HAP-1 (cell line): ENCODE results near the gene SYNE4.

ENCODE experiments used
- DNase-seq, 2 experiments: peaks; one replicate each; pipeline ENCODE4 v3.0.0-alpha.2; 2016 to 2020; ENCODE audit warnings: low spot score in 2 of 2
- H3K27me3 ChIP-seq: fragments of 250-450 bp; sonication (Bioruptor Pico); 2 replicates; pipeline ENCODE4 v1.5.1; 2020; ENCODE audit warnings: low read depth, mild to moderate bottlenecking, moderate library complexity
- H3K36me3 ChIP-seq: fragments of 250-450 bp; sonication (Bioruptor Pico); replicated peaks from 2 replicates; pipeline ENCODE4 v1.5.1; 2020; ENCODE audit warnings: mild to moderate bottlenecking
- H3K4me1 ChIP-seq: fragments of 250-450 bp; sonication (Bioruptor Pico); 2 replicates; pipeline ENCODE4 v1.5.1; 2020; ENCODE audit warnings: mild to moderate bottlenecking
- H3K4me3 ChIP-seq: fragments of 250-450 bp; sonication (Bioruptor Pico); 2 replicates; pipeline ENCODE4 v1.5.1; 2020; ENCODE audit warnings: mild to moderate bottlenecking, moderate library complexity
- H3K9me3 ChIP-seq: fragments of 250-450 bp; sonication (Bioruptor Pico); 2 replicates; pipeline ENCODE4 v1.5.1; 2020; ENCODE audit warnings: mild to moderate bottlenecking, moderate library complexity
- in situ Hi-C: fragments of 300-500 bp; cut with MboI; formaldehyde crosslinking; loops from 3 replicates; pipeline ENCODE4 v1.14.3; 2020; ENCODE audit warnings: low sequenced_read_pairs, inconsistent platforms, mixed read lengths

The SYNE4 gene

DNA sequence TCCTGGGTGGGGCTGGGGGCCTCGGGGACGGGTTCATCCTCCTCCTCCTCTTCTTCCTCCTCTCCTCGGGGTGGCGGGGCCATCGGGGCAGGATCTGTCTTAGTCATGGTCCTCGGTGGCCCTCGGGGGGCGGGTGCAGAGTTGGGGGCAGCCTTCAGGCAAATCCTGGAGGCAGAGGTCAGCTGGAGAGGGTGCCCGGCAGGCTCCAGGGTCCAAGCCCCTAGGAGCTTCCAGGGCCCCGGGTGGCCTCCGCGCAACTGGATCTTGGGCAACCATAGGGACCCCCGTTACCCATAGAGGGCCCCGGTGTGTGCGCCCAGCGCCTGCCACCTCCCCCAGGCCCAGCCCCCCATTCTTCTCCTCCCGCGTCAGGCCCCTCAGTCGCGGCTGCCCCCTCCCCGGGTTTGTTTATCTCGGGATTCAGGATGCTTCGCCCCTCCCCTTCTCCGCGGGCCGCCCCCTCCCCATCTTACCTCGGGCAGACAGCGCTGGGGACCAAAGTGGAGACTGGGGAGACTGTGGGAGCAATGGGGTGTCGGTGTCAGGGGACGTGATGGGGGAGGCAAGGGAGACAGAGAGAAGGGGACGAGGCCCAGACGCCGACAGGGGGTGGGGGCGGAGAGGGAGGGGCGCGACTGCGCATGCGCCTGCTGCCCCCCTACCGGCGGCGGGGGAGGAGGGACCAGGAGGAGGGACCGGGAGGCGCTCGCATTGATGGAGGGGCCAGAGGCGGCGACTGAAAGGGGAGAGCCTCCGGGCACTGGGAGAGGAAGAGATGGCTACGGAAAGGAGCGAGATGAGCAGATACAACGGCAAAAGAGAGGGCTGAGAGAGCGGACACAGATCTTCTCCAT lies 23.9 kb upstream of the SYNE4 start, which contains the start of gene CLIP3:
Gene CLIP3 (minus strand): TSS at position 623 of the 854 bp plus-strand sequence. CDS start 516 bp downstream, at position 107.
- H3K9me3 ChIP-seq, result no peaks in the 10 kb centered on the region
- H3K4me3 ChIP-seq, result no peak within 1 kb of the TSS
- DNase-seq, result no peak
- no peaks in the 10 kb centered on the region; the same call in 1 of the 2 replicates for H3K36me3 ChIP-seq
- no peaks in the 10 kb centered on the region for H3K27me3 ChIP-seq
- in situ Hi-C loops, result no loop called here
- H3K4me1 ChIP-seq, result no peaks in the 10 kb centered on the region

- Histone ChIP-seq H3K36me3 (no peaks in the 10 kb centered on the region; the same call in 1 of the 2 replicates), H3K4me1 (no peaks in the 10 kb centered on the region), H3K9me3 (no peaks in the 10 kb centered on the region), H3K27me3 (no peaks in the 10 kb centered on the region), H3K4me3 (no peak overlapping the region)
- in situ Hi-C loops, result no loop called here
- DNase-seq, result no peak
These were observed 22.7 kb upstream of the SYNE4 start for GRCh38 chr19:36031308-36031707.

- in situ Hi-C loops, result no loop called here
- H3K9me3 ChIP-seq, result no peaks in the 10 kb centered on the region
- H3K4me3 ChIP-seq, result no peak overlapping the region
- H3K36me3 ChIP-seq, result no peaks in the 10 kb centered on the region; the same call in none of the 2 replicates
- H3K4me1 ChIP-seq, result no peaks in the 10 kb centered on the region
- H3K27me3 ChIP-seq, result no peaks in the 10 kb centered on the region
- no peak for DNase-seq
These were observed 21.9 kb upstream of the SYNE4 start for GRCh38 chr19:36030264-36031148.

DNA sequence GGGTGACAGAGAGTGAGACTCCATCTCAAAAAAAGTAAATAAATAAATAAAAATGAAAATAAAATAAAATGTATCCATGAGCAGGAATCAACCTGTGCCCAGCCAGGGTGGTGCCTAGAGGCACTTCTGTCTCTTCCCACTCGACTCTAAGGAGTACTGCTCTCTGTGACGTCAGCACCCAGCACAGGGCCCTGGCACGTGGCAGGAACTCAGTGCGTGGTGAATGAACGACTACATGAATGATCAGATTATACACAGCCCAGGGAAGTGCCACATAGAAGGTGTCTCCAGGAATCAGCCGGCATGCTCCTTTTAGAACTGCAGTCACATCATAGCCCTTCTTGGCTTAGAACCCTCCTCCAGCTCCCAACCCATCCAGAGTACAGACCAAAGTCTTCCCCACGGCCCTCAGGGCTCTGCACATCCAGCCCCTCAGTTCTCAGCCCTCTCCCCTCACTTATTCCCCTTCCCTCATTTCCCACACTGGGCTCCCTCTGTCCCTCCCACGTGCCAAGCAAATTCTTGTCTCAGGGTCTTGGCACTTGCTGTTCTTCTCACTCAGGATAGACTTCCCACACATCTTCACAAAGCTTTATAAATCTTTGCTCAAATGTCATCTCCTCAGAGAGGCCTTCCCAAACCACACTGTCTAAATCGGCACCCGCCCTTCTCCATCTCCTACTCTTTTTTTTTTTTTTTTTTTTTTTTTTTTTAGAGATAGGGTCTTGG lies 19.9 kb upstream of the SYNE4 start:
- no peak for DNase-seq
- Histone ChIP-seq H3K4me3 (no peak overlapping the region), H3K27me3 (no peaks in the 10 kb centered on the region), H3K4me1 (no peaks in the 10 kb centered on the region), H3K36me3 (peaks cover 3% of the 10 kb centered on the region), H3K9me3 (no peaks in the 10 kb centered on the region)
- in situ Hi-C loops, result no loop called here

DNA sequence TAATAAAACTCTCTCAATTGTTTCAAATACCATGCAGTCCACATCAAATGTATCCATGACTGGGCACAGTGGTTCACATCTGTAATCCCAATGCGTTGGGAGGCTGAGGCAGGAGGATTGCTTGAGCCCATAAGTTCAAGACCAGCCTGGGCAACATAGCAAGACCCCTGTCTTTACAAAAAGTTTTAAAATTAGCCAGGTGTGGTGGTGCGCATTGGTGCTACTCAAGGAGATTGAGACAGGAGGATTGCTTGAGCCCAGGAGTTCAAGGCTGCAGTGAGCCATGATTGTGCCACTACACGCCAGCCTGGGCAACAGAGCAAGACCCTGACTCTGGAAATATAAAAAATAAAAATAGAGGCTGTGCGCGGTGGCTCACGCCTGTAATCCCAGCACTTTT lies 19.1 kb upstream of the SYNE4 start:
- Histone ChIP-seq H3K4me3 (no peak overlapping the region), H3K9me3 (no peaks in the 10 kb centered on the region), H3K27me3 (no peaks in the 10 kb centered on the region), H3K36me3 (peaks cover 7% of the 10 kb centered on the region), H3K4me1 (no peaks in the 10 kb centered on the region)
- in situ Hi-C loops, result no loop called here
- DNase-seq, result no peak

DNA sequence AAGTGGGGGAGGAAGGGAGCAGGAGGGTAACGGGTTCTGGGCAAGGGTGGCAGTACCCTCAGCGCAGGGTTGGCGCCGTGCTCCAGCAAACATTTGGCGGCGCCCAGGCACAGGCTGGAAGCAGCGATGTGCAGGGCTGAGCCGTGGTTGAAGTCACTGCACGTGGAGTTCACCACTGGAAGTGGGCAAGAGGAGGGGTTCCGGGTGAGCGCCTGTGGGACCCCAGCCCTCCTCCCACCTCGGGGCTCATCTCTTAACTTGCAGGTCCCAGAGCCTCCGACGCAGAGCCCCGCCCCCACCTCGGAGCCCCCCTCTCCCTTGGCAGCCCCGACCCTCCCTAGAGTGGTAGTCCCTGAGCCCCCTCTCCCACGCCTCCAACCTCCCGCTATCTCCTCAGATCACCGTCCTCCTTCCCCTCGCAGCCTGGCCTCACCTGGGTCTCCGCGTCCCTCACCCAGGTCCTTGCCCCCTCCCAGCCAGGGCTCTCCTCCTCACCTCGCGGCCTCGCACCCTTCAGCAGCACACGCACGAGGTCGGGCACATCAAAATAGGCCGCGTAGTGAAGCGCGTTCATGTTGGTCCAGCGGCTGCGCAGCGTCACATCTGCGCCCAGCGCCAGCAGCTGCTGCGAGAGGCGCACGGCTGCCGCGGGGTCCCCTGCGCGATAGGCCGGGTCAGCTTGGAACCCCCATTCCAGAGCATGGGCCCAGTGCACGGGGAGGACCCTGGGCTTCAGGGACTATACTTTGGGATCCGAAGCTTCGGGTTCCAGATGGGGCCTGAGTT lies 17.7 kb upstream of the SYNE4 start:
- no peaks in the 10 kb centered on the region for H3K9me3 ChIP-seq
- in situ Hi-C loops, result no loop called here

DNA sequence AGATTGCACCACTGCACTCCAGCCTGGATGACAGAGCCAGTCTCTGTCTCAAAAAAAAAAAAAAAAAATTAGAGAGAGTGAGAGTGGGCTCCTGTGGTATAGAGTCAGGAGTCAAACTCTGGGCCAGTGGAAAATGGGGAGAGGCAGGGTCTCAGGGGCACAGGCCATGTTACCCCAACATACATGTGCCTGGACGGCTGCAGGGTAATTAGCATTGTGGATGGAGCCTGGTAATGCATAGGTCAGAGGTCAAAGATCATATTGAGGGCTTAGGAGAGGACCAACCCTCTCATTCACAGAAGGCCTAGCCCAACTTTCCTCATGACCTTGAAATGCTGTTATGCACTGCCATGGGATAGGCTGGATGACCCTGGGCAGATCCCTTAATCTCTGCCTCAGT lies 16.9 kb upstream of the SYNE4 start:
- no peaks in the 10 kb centered on the region for H3K4me1 ChIP-seq
- H3K9me3 ChIP-seq, result no peaks in the 10 kb centered on the region
- in situ Hi-C loops, result no loop called here
- peaks cover 17% of the 10 kb centered on the region for H3K36me3 ChIP-seq
- H3K4me3 ChIP-seq, result no peak overlapping the region
- no peak for DNase-seq
- no peaks in the 10 kb centered on the region for H3K27me3 ChIP-seq

More for the DNA sequence above, 17.7 kb upstream of the SYNE4 start:
- no peak for DNase-seq
- Histone ChIP-seq H3K27me3 (no peaks in the 10 kb centered on the region), H3K4me3 (no peak overlapping the region), H3K36me3 (peaks cover 10% of the 10 kb centered on the region), H3K4me1 (no peaks in the 10 kb centered on the region)

DNA sequence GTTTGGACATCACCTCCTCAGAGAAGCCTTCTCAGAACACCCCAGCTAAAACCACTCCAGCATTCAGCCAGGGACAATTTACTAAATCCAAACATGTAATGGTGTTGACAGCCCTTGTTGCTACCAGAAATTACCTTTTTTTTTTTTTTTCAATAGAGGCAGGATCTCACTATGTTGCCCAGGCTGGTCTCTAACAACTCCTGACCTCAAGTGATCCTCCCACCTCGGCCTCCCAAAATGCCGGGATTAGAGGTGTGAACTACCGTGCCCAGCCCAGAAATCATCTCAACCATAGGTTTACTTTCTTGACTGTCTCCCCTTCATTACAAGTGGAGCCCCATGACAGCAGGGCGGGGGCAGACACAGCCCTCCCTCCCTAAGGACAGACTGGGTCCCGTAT lies 14.8 kb upstream of the SYNE4 start:
- no peaks in the 10 kb centered on the region for H3K4me1 ChIP-seq
- peaks cover 20% of the 10 kb centered on the region; the same call in 1 of the 2 replicates for H3K36me3 ChIP-seq
- no peak overlapping the region for H3K4me3 ChIP-seq
- H3K9me3 ChIP-seq, result no peaks in the 10 kb centered on the region
- H3K27me3 ChIP-seq, result no peaks in the 10 kb centered on the region
- no peak for DNase-seq
- in situ Hi-C loops, result no loop called here

GRCh38 chr19:36019061-36019670 lies 10.6 kb upstream of the SYNE4 start:
- DNase-seq, result no peak
- H3K27me3 ChIP-seq, result no peaks in the 10 kb centered on the region

DNA sequence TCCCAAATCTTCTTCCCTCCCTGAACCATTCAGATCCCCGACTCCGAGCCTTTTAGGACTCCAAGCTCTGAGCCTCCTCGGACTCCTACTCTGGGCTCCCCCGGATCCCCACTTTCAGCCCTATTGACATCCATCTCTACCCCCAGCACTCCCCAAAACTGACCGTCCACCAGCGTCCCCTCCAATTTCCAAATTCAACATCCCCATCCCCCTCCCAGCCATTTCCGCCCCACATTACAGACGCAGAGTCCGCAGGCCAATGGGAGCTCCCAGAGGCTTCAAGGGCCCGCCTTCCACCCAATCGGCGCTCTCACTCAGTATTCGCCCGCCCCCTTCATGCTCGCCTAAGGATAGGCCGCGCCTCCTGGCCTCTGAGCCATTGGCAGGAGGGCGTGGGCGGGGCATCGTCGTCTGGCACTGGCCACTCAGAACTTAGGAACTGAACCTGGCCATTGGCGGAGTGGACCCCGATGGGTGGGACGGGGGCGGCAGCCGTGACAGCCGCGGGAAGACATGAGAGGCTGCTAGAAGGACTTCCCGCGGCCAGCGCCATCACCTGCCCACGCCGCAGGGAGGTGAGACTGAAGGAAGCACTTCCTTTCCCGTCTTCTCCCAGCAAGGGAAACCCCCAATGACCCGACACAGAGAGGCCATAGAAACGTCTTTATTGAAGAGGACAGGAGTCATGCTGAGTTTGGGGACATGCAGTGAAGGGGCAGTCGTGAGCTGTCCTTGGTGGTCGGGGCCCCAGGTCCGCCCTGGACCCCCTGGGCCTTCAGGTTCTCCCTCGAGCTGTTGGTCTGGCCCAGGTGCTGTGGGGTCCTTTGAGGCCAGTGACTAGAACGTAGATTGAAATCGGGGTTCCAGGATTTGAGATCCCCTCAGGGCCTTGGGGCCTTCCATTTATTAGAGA lies 5.7 kb upstream of the SYNE4 start, which contains the start of gene ALKBH6:
Gene ALKBH6 (minus strand): TSS at position 202 of the 913 bp plus-strand sequence. CDS start 816 bp downstream, outside the sequence.
- DNase-seq, result peak; percentile 98 to 100
- Histone ChIP-seq H3K4me3 (peak within 1 kb of the TSS; percentile 66), H3K9me3 (no peaks in the 10 kb centered on the region), H3K36me3 (no peaks in the 10 kb centered on the region; the same call in 1 of the 2 replicates), H3K4me1 (peaks cover 8% of the 10 kb centered on the region), H3K27me3 (no peaks in the 10 kb centered on the region)
- in situ Hi-C loops, result no loop called here

More at GRCh38 chr19:36019061-36019670, 10.6 kb upstream of the SYNE4 start:
- H3K4me3 ChIP-seq, result no peak overlapping the region
- in situ Hi-C loops, result no loop called here
- H3K9me3 ChIP-seq, result no peaks in the 10 kb centered on the region
- peaks cover 20% of the 10 kb centered on the region; the same call in 1 of the 2 replicates for H3K36me3 ChIP-seq
- peaks cover 6% of the 10 kb centered on the region for H3K4me1 ChIP-seq

GRCh38 chr19:36013280-36014011 lies 4.8 kb upstream of the SYNE4 start:
- no peaks in the 10 kb centered on the region for H3K9me3 ChIP-seq
- in situ Hi-C loops, result no loop called here
- H3K36me3 ChIP-seq, result no peaks in the 10 kb centered on the region; the same call in 1 of the 2 replicates
- DNase-seq, result no peak
- peak overlapping the region; percentile 66 for H3K4me3 ChIP-seq
- H3K27me3 ChIP-seq, result no peaks in the 10 kb centered on the region
- peaks cover 8% of the 10 kb centered on the region for H3K4me1 ChIP-seq
